Kidney (tissue), 22 donors: Measurements from ENCODE around the gene USP37. TPM values are rescaled to one million over a fixed set of nuclear protein-coding genes. Genes with fewer than 3 reads are reported as not detected.
A peak's percentile ranks its signal among the peaks of the same experiment; 100 is the strongest.

Experiments used
- DNase-seq, 5 donors: peaks; one replicate each; pipeline ENCODE4 v3.0.0-alpha.2; 2013 to 2020
- FAIRE-seq: peaks from 2 replicates; lab custom pipeline; 2012; peaks lifted over from hg19 to GRCh38; lab: Jason Lieb, UNC
- H3K27ac ChIP-seq, 2 donors: one replicate each; pipeline ENCODE4 v1.7.0; 2013; ENCODE audit warnings: low read depth in 2 of 2, low read length in 2 of 2, inconsistent platforms in 1 of 2
- H3K27me3 ChIP-seq: one replicate; pipeline ENCODE4 v1.7.1; 2013; ENCODE audit warnings: low read length, inconsistent platforms; ENCODE audit not compliant: control insufficient read depth, insufficient read depth
- H3K36me3 ChIP-seq, 3 donors: one replicate each; pipeline versions ENCODE4 v1.7.0 to v1.7.1; 2013; ENCODE audit warnings: low read length in 3 of 3, control low read depth in 1 of 3, inconsistent platforms in 1 of 3; ENCODE audit not compliant: insufficient read depth in 3 of 3, control insufficient read depth in 2 of 3
- H3K4me1 ChIP-seq, 3 donors: one replicate each; pipeline versions ENCODE4 v1.7.0 to v1.7.1; 2013; ENCODE audit warnings: low read length in 3 of 3, inconsistent platforms in 1 of 3, low read depth in 1 of 3; ENCODE audit not compliant: control insufficient read depth in 2 of 3, insufficient read depth in 2 of 3
- H3K4me3 ChIP-seq, 3 donors: one replicate each; pipeline versions ENCODE4 v1.7.0 to v1.8.1; 2013; ENCODE audit warnings: low read length in 3 of 3, control low read depth in 1 of 3, inconsistent platforms in 1 of 3
- H3K9ac ChIP-seq, 3 donors: one replicate each; pipeline versions ENCODE4 v1.7.0 to v1.7.1; 2013; ENCODE audit warnings: low read length in 3 of 3, control low read depth in 1 of 3, inconsistent platforms in 1 of 3
- H3K9me3 ChIP-seq, 3 donors: one replicate each; pipeline versions ENCODE4 v1.7.0 to v1.7.1; 2013; ENCODE audit warnings: low read length in 3 of 3, control low read depth in 1 of 3, inconsistent platforms in 1 of 3; ENCODE audit not compliant: control insufficient read depth in 2 of 3, insufficient read depth in 1 of 3
- CTCF ChIP-seq: IDR thresholded peaks from 3 replicates; pipeline ENCODE4 v1.5.1; 2012; ENCODE audit warnings: mild to moderate bottlenecking, moderate library complexity, borderline replicate concordance; ENCODE audit not compliant: insufficient read depth; ENCODE audit errors: extremely low read depth
- intact Hi-C: fragments of 100-400 bp; cut with DNase I; formaldehyde crosslinking; loops from one replicate; pipeline ENCODE4 v1.11.1; 2022
- long read RNA-seq, 10 donors: library from polyadenylated mRNA in 1 of 10; unstranded in 1 of 10; transcript quantifications; one replicate each; pipeline ENCODE4 v2.0.0 and lab custom pipeline, GENCODE V29; 2021 to 2026
- polyA plus RNA-seq: library from polyadenylated mRNA; stranded (reverse); fragments of 350-450 nt; fragmentation: Illumina TruSeq; extraction: RNeasy Lipid Tissue Mini Kit (QIAGEN cat#74804); gene quantifications from one replicate; pipeline ENCODE4 v1.2.3, GENCODE V29; 2014; ENCODE audit warnings: low read depth, low replicate concordance; ENCODE audit not compliant: insufficient read depth
- total RNA-seq: library from RNA; stranded (reverse); fragmentation: NEBNext Ultra II Directional; extraction: Animal tissue kit (Norgen Biotek cat#: 25700); gene quantifications from one replicate; pipeline ENCODE4 v1.2.1, GENCODE V29; 2021
- donor health status: control.
- donor health status: control.
- donor health status: control.
- donor health status: control.
- donor health status: control.
- donor health status: DM: yes; HTN: yes; CAD: no.
- donor health status: Normal renal cell carcinoma (clear cell type).

The USP37 gene
- total RNA-seq (13.5 TPM), polyA plus RNA-seq (1.8 TPM)
- long read RNA-seq, donor 1, full-length matches to known transcripts: 1 of 1 reads
- long read RNA-seq, donor 1, partial matches to known transcripts: 0 of 1 reads
- long read RNA-seq, donor 1, other reads (novel, unspliced or antisense): 0 of 1 reads
- long read RNA-seq, donor 2, full-length matches to known transcripts: 1 of 1 reads
- long read RNA-seq, donor 2, partial matches to known transcripts: 0 of 1 reads
- long read RNA-seq, donor 2, other reads (novel, unspliced or antisense): 0 of 1 reads
- long read RNA-seq, donor 3, full-length matches to known transcripts: 2 of 2 reads
- long read RNA-seq, donor 3, partial matches to known transcripts: 0 of 2 reads
- long read RNA-seq, donor 3, other reads (novel, unspliced or antisense): 0 of 2 reads
- long read RNA-seq, donor 4, full-length matches to known transcripts: 2 of 2 reads
- long read RNA-seq, donor 4, partial matches to known transcripts: 0 of 2 reads
- long read RNA-seq, donor 4, other reads (novel, unspliced or antisense): 0 of 2 reads
- long read RNA-seq, donor 5: 0 reads
- long read RNA-seq, donor 6, full-length matches to known transcripts: 2 of 2 reads
- long read RNA-seq, donor 6, partial matches to known transcripts: 0 of 2 reads
- long read RNA-seq, donor 6, other reads (novel, unspliced or antisense): 0 of 2 reads
- long read RNA-seq, donor 7, full-length matches to known transcripts: 7 of 13 reads
- long read RNA-seq, donor 7, partial matches to known transcripts: 1 of 13 reads
- long read RNA-seq, donor 7, other reads (novel, unspliced or antisense): 5 of 13 reads
- long read RNA-seq, donor 8: 0 reads
- long read RNA-seq, donor 9: 0 reads
- long read RNA-seq, donor 10: 0 reads

- no peak for TF ChIP-seq CTCF
- DNase-seq: peak; percentile 99 to 100 (median 100)
- H3K4me3 ChIP-seq: peak within 1 kb of the TSS; percentile 79 to 92 (median 83)
- peaks cover 7 to 20% (median 14%) of the 10 kb centered on the region in 3 donors for H3K4me1 ChIP-seq
- no peaks in the 10 kb centered on the region for H3K27me3 ChIP-seq
- peak within 1 kb of the TSS; percentile 95 to 97 for H3K27ac ChIP-seq
- H3K9ac ChIP-seq: peak within 1 kb of the TSS; percentile 75 to 94 (median 79)
- intact Hi-C loops: no loop called here
- H3K36me3 ChIP-seq: peaks cover 0 to 3% (median 0%) of the 10 kb centered on the region in 3 donors
- FAIRE-seq: peak; percentile 23
- no peaks in the 10 kb centered on the region for H3K9me3 ChIP-seq
These were observed at the start of gene USP37, which contains the start of gene CNOT9 for GRCh38 chr2:218568190-218569037. Gene USP37, minus strand, starts transcription at chr2:218568351. Its CDS starts 9,698 bp downstream, at chr2:218558653. Gene CNOT9, plus strand, starts transcription at chr2:218568839. Its CDS starts 116 bp downstream, at chr2:218568955.

GRCh38 chr2:218615868-218616315 is 47.7 kb upstream of the USP37 start:
- Histone ChIP-seq H3K4me1 (no peaks in the 10 kb centered on the region), H3K9me3 (no peaks in the 10 kb centered on the region), H3K27me3 (no peaks in the 10 kb centered on the region), H3K4me3 (no peak overlapping the region), H3K27ac (no peak overlapping the region), H3K36me3 (no peaks in the 10 kb centered on the region), H3K9ac (no peak overlapping the region)
- TF ChIP-seq CTCF: no peak
- FAIRE-seq (no peak), DNase-seq (no peak)
- intact Hi-C loops: no loop called here

- peak in 4 of 5 donors; percentile 35 to 80 (median 55) for DNase-seq
- no peak for FAIRE-seq
- Histone ChIP-seq H3K36me3 (no peaks in the 10 kb centered on the region), H3K27me3 (no peaks in the 10 kb centered on the region), H3K4me1 (peaks cover 0 to 9% (median 7%) of the 10 kb centered on the region in 3 donors), H3K4me3 (peak within 1 kb of the TSS; percentile 30 to 71 (median 69)), H3K9me3 (no peaks in the 10 kb centered on the region), H3K27ac (peak within 1 kb of the TSS; percentile 28 to 38), H3K9ac (peak within 1 kb of the TSS in 1 of 3 donors; percentile 53)
- intact Hi-C loops: no loop called here
- no peak for TF ChIP-seq CTCF
These were observed 39.4 kb upstream of the USP37 start, which contains the start of gene PLCD4 for GRCh38 chr2:218607436-218608115. Gene PLCD4, plus strand, starts transcription at chr2:218607899. Its CDS starts 7,841 bp downstream, at chr2:218615740.
